Measurements from ENCODE around the gene ECEL1.

ECEL1 gene

DNA sequence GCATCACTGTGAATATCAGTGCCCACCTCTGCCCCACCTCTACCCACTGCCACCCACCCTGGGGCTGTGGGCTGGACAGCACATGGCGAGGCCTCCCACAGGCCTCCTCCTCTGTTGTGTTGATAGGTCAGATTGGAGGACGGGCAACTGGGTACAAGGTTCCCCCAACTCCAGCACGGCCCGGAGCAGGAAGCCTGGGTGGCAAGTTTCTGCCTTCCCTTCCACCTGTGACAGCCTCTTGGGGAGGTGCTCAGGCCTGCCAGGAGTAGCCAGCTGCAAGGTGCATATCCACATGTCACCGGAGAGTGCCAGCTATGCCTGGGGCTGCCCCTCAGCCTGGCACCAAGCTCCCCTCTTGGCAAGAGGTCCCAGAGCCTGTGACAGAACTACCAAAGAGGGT, 6.9 kb upstream of the ECEL1 start:
- Histone ChIP-seq H3K9ac (ENCODE audit: low read length) (no peak overlapping the region), H3K27ac (ENCODE audit: low read depth, low read length) (no peak overlapping the region), H3K27me3 (ENCODE audit: control insufficient read depth in 1 of 2, insufficient read depth in 2 of 2, low read length in 2 of 2) (peaks cover 0 to 8% of the 10 kb centered on the region in 2 donors), H3K4me1 (ENCODE audit: insufficient read depth, low read length) (no peaks in the 10 kb centered on the region), H3K9me3 (ENCODE audit: low read length) (no peaks in the 10 kb centered on the region), H3K4me3 (ENCODE audit: low read depth in 1 of 2, low read length in 2 of 2) (no peak overlapping the region), H3K36me3 (ENCODE audit: insufficient read depth, low read length) (no peaks in the 10 kb centered on the region)

DNA sequence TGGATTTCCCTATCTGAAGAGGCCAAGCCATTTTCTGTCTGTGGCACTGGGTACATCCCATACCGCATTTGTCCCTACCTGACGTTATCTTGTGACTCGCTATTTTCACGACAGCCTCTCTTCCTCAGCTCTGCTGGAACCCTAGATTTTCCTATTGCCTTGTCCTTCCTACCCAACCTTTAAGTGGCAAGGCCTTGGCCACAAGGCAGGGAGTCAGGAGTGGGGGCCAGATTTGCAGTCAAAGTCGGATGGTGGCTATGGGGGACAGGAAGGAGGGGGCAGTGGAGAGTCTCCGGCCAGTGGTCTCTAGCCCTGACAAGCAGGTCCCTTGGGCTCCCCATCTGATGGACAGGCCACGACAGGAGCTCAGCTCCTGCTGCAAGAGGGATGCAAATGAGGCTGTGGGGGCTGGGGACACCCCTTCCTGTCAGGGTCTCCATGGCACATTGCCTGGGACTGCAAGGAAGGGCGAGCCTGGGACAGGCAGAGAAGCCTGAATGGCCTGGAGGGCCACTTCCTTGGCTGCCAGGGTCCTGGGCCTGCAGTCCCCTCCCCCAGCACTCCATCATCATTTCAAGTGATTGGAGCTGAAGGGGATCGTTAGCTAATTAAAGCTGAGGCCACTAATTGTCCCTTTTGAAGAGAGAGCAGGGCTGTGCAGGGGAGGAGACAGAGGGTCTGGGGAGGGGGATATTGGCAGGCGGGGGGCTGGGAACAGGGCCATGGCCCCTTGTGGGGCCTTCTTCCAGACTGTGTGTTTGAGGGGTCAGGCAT, 6.3 kb upstream of the ECEL1 start:
- Histone ChIP-seq H3K9me3 (ENCODE audit: low read length) (no peaks in the 10 kb centered on the region), H3K4me3 (ENCODE audit: low read depth in 1 of 2, low read length in 2 of 2) (no peak overlapping the region), H3K36me3 (ENCODE audit: insufficient read depth, low read length) (no peaks in the 10 kb centered on the region), H3K9ac (ENCODE audit: low read length) (no peak overlapping the region), H3K4me1 (ENCODE audit: insufficient read depth, low read length) (no peaks in the 10 kb centered on the region), H3K27ac (ENCODE audit: low read depth, low read length) (no peak overlapping the region), H3K27me3 (ENCODE audit: control insufficient read depth in 1 of 2, insufficient read depth in 2 of 2, low read length in 2 of 2) (peaks cover 0 to 9% of the 10 kb centered on the region in 2 donors)

DNA sequence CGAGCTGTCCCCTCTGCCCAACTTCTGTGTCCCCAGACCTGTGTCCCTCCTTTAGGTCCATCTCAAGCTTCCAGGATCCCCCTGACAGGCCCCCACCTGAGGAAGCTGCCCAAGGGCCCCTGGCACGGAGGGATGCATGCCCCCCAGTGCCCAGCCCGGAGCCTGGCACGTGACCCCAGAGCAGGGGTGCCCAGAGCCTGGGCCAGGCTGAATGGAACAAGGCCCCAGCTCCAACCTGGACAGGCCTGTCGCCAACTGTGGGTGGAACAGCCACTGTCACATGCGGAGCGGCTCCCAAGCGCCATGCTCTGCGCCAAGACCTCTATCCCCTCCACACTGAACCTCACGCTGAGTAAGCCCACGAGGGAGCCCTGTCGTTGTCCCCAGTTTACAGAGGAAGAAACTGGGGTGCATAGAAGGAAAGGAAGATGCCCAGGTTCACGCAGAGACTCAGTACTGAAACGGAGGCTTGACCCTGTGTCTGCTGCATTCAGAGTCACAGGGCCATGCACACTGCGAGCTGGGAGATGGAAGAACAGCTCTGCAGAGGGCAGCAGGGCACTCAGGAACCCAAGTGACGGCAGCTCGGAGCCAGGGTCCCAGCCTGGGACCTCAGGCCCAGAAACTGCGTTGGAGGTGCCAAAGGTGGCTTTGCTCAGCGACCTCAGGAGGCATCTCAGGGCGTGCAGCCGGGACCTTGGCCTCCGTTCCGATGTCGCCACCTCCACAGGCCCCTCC, 5.5 kb upstream of the ECEL1 start:
- H3K36me3 ChIP-seq (ENCODE audit: insufficient read depth, low read length), result no peaks in the 10 kb centered on the region
- H3K27ac ChIP-seq (ENCODE audit: low read depth, low read length), result no peak overlapping the region
- H3K9me3 ChIP-seq (ENCODE audit: low read length), result no peaks in the 10 kb centered on the region
- H3K9ac ChIP-seq (ENCODE audit: low read length), result no peak overlapping the region
- H3K4me1 ChIP-seq (ENCODE audit: insufficient read depth, low read length), result no peaks in the 10 kb centered on the region
- peaks cover 0 to 17% of the 10 kb centered on the region in 2 donors for H3K27me3 ChIP-seq (ENCODE audit: control insufficient read depth in 1 of 2, insufficient read depth in 2 of 2, low read length in 2 of 2)
- H3K4me3 ChIP-seq (ENCODE audit: low read depth in 1 of 2, low read length in 2 of 2), result no peak overlapping the region

DNA sequence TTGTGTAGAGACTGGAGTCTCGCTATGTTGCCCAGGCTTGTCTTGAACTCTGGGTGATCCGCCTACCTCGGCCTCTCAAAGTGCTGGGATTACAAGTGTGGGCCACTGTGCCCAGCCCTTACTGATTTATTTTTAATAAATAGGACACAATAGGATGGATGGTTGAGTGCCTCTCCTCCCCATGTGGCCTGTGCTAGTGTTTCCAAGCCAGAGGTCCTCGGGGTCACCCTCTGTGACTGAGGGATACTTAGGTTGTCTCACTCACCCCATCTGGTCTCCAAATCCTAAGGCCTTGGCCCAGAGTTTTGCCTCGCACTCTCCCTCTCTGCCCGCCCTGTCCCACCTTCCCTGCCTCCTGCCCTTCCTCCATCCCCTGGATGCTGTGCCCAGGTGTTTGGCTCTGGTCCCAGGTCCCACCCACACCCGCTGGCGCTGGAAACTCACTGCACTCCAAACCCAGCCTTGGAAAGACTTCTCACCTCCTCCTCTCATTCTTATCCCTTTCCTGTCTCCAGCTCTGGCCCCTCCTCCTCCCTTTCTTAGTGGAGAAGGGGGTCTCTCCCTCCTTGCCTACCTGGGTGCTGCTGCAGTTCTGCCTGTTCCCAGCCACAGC, 4.7 kb upstream of the ECEL1 start:
- H3K27me3 ChIP-seq (ENCODE audit: control insufficient read depth in 1 of 2, insufficient read depth in 2 of 2, low read length in 2 of 2), result peaks cover 0 to 21% of the 10 kb centered on the region in 2 donors
- no peaks in the 10 kb centered on the region for H3K4me1 ChIP-seq (ENCODE audit: insufficient read depth, low read length)
- no peak overlapping the region for H3K27ac ChIP-seq (ENCODE audit: low read depth, low read length)
- H3K9me3 ChIP-seq (ENCODE audit: low read length), result no peaks in the 10 kb centered on the region
- H3K4me3 ChIP-seq (ENCODE audit: low read depth in 1 of 2, low read length in 2 of 2), result no peak overlapping the region
- no peak overlapping the region for H3K9ac ChIP-seq (ENCODE audit: low read length)
- no peaks in the 10 kb centered on the region for H3K36me3 ChIP-seq (ENCODE audit: insufficient read depth, low read length)

DNA sequence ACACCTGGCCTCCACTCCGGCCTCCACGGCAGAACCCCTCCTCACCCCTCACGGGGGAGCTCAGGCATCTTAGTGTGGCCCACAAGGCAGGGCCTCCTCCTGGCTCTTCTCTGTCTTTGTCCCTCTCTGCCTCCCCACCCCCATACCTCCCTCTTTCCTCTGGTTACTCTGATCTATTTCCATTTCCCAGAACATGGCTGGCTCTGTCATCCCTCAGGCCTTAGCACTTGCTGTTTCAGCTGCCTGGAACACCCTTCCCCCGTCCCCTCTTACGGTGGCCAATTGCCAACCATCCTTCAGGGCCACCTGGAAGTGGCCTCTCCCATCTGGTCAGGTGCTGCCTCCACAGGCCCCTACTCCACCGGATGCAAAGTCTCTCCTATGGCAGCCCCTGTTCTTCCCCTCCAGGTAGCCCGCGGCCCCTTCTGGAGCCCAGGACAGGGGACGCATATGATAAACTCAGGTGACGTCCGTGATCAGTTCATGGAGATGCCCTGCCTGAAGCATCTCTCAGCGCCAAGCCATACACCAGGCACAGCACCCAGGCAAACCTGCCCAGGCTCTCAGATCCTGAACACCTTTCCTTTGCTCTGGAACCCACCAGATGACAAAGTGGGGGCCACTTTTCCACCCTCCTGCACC, 3.6 kb upstream of the ECEL1 start:
- Histone ChIP-seq H3K36me3 (ENCODE audit: insufficient read depth, low read length) (no peaks in the 10 kb centered on the region), H3K9me3 (ENCODE audit: low read length) (no peaks in the 10 kb centered on the region), H3K4me3 (ENCODE audit: low read depth in 1 of 2, low read length in 2 of 2) (no peak overlapping the region), H3K27ac (ENCODE audit: low read depth, low read length) (no peak overlapping the region), H3K4me1 (ENCODE audit: insufficient read depth, low read length) (no peaks in the 10 kb centered on the region), H3K9ac (ENCODE audit: low read length) (no peak overlapping the region), H3K27me3 (ENCODE audit: control insufficient read depth in 1 of 2, insufficient read depth in 2 of 2, low read length in 2 of 2) (peaks cover 0 to 29% of the 10 kb centered on the region in 2 donors)

DNA sequence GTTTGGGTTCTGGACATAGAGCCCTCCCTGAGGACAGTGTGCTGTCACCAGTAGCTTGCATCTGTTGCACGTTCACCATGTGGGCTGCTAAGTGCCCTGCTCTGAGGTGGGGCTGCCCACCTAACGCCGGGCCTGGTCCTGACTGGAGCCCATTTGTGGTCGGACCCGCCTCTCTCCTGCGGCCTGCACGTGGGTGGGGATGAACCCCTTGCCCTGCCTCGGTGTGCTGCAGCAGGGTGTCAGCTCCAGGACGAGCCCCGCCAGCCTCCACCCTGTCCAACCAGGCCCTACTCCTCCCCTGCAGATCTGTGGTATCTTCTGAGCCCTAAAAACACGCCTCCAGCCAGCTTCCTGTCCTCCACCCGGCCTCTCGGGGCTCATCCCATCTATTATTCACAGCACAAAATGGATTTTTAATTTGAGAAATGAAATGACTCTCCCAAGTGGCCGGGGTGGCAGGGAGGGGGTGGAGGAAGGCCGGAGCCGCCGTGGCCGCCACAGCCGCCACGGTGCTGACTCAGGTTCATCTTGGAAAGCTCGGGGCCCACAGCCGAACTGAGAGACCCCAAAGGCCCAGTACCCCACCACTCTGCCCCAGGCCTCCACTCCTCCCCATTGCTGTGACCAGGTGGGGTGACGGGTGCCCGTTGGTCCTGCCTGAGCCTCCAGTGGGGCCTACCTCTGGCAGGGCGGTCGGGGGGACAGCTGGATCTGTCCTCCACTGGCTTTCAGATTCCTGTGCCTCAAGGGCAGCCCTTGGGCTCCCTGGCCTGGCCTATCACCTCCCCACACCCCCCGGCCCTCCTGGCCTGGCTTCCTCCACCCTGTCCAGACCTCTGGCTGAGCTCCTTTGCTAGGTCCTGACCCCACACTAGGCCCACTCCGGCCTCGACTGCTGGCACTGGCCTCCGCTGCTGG, 2.8 kb upstream of the ECEL1 start:
- H3K4me1 ChIP-seq (ENCODE audit: insufficient read depth, low read length), result no peaks in the 10 kb centered on the region
- no peaks in the 10 kb centered on the region for H3K9me3 ChIP-seq (ENCODE audit: low read length)
- H3K27ac ChIP-seq (ENCODE audit: low read depth, low read length), result no peak overlapping the region
- no peaks in the 10 kb centered on the region for H3K36me3 ChIP-seq (ENCODE audit: insufficient read depth, low read length)
- H3K27me3 ChIP-seq (ENCODE audit: control insufficient read depth in 1 of 2, insufficient read depth in 2 of 2, low read length in 2 of 2), result peaks cover 0 to 37% of the 10 kb centered on the region in 2 donors
- H3K4me3 ChIP-seq (ENCODE audit: low read depth in 1 of 2, low read length in 2 of 2), result no peak overlapping the region
- no peak overlapping the region for H3K9ac ChIP-seq (ENCODE audit: low read length)

DNA sequence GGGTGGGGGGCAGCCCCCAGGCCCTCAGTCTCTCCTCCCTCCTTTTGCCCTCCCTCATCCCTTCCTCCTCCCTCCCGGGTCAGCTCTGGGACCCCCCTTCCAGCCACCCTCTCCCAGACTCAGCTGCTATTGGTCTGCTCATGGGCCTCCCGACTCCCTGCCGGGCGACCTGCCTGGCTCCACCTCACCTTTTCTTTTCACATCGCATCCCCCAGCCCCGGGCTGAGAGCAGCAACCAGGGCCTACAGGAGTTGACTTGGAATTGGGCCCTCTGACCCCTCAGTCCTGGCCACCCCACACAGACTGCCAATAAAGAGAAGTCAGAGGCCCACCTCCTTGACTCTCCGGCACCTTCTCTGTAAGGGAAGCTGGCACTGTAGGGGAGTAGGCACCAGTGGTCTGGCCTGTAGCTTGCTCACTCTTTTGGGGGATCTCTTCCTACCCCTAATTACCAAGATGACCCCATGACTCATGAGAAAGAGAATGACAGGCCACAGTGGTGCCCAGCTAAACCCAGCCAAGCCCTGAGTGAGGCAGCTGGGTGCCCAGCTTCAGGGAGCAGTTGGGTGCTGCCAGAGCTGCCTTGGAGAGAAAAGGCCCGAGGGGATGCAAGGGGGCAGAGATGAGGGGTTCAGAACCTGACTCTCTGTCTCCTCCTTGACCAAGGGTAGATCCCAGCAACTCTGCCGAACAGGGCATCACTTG, 2.0 kb upstream of the ECEL1 start:
- Histone ChIP-seq H3K4me1 (ENCODE audit: insufficient read depth, low read length) (no peaks in the 10 kb centered on the region), H3K27me3 (ENCODE audit: control insufficient read depth in 1 of 2, insufficient read depth in 2 of 2, low read length in 2 of 2) (peaks cover 6 to 45% of the 10 kb centered on the region in 2 donors), H3K36me3 (ENCODE audit: insufficient read depth, low read length) (no peaks in the 10 kb centered on the region), H3K9ac (ENCODE audit: low read length) (no peak overlapping the region), H3K9me3 (ENCODE audit: low read length) (no peaks in the 10 kb centered on the region), H3K4me3 (ENCODE audit: low read depth in 1 of 2, low read length in 2 of 2) (no peak overlapping the region), H3K27ac (ENCODE audit: low read depth, low read length) (no peak overlapping the region)

DNA sequence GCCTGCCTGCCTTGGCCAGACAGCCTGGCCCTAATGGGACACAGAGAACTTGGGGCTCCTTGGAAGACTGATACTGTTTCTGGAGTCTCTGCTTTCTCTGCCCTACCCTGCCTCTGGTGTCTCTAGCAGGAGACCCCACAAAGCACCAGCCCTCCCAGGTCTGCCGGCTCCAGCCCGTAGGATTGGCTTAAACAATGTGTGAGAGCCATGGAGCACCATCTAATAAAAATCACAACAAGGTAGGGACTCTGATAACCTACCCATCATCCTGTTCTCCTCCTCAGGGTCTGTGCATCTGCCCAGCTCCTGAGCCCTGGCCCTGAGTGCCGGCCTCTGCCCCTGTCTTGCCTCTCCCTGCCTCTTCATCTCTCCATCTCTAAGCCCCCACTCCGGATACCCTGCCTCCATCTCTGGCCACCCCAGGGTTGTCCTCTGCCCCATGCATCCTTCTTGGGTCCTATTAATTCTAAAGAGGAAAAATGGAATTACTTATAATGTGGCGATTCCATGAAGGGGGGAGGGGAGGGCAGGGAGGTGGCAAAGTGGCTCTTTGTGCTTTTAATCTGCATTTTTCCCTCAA, 1.2 kb upstream of the ECEL1 start:
- no peak overlapping the region for H3K4me3 ChIP-seq (ENCODE audit: low read depth in 1 of 2, low read length in 2 of 2)
- peaks cover 10 to 54% of the 10 kb centered on the region in 2 donors for H3K27me3 ChIP-seq (ENCODE audit: control insufficient read depth in 1 of 2, insufficient read depth in 2 of 2, low read length in 2 of 2)
- no peaks in the 10 kb centered on the region for H3K9me3 ChIP-seq (ENCODE audit: low read length)
- H3K4me1 ChIP-seq (ENCODE audit: insufficient read depth, low read length), result no peaks in the 10 kb centered on the region
- H3K27ac ChIP-seq (ENCODE audit: low read depth, low read length), result no peak overlapping the region
- no peaks in the 10 kb centered on the region for H3K36me3 ChIP-seq (ENCODE audit: insufficient read depth, low read length)
- H3K9ac ChIP-seq (ENCODE audit: low read length), result no peak overlapping the region

DNA sequence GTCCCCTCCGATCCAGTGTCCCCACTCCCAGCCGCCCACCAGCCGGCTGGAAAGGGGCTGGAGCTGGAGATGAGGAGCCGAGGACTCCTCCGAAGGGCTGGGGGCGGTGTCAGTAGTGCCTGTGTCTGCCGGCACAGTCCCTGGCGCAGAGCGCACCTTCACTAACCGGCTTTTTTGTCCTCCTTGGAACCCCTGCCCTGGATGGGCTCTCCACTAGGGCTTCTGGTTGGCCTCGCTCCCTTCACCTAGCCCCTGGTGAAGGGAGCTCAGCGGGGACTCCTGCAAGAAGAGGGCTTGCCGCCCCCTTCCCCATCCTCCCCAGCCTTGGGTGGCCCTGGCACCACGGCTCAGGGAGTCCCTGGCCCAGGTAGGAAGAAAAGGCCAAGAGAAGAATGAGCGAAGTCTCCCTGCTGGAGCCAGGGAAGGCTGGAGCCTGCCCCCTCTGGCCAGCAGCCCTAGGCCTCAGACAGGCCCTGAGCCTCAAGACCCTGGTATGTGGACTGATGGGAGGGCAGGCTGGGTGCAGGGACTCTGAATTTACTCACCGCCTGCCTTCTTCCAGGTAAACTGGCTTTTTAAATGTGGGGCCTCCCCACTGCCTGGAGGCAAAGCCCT, 570 bp upstream of the ECEL1 start:
- Histone ChIP-seq H3K9ac (ENCODE audit: low read length) (no peak overlapping the region), H3K4me1 (ENCODE audit: insufficient read depth, low read length) (no peaks in the 10 kb centered on the region), H3K9me3 (ENCODE audit: low read length) (no peaks in the 10 kb centered on the region), H3K36me3 (ENCODE audit: insufficient read depth, low read length) (no peaks in the 10 kb centered on the region), H3K27me3 (ENCODE audit: control insufficient read depth in 1 of 2, insufficient read depth in 2 of 2, low read length in 2 of 2) (peaks cover 10 to 56% of the 10 kb centered on the region in 2 donors), H3K27ac (ENCODE audit: low read depth, low read length) (no peak overlapping the region), H3K4me3 (ENCODE audit: low read depth in 1 of 2, low read length in 2 of 2) (no peak overlapping the region)

Data from muscle layer of colon (tissue), 2 donors.